Calu3 (cell line): ENCODE measurements around the gene CELF4. TPM values are rescaled to one million over a fixed set of nuclear protein-coding genes. Genes with fewer than 3 reads are reported as not detected.

Experiments
- BruUV-seq: library from RNA; stranded (reverse); fragments of 400-500 nt; replicated peaks from 2 replicates; lab custom pipeline; 2021; lab: Mats Ljungman, UMichigan
- CTCF ChIA-PET: fragments of 300-600 bp; sonication (Branson Sonifier 250); formaldehyde crosslinking; loops from one replicate; lab custom pipeline; 2022; ENCODE audit warnings: antibody characterized with exemption; lab: Charles Lee
- DNase-seq: peaks from one replicate; pipeline ENCODE4 v3.0.0; 2022
- H3K27ac Mint-ChIP-seq: one replicate; pipeline ENCODE4 v1.8.0; 2022; ENCODE audit warnings: mixed read lengths; ENCODE audit not compliant: unreplicated experiment
- H3K27me3 Mint-ChIP-seq: one replicate; pipeline ENCODE4 v1.8.0; 2022; ENCODE audit warnings: mixed read lengths; ENCODE audit not compliant: unreplicated experiment
- H3K36me3 Mint-ChIP-seq: one replicate; pipeline ENCODE4 v1.8.0; 2022; ENCODE audit warnings: mild to moderate bottlenecking, moderate library complexity, mixed read lengths; ENCODE audit not compliant: insufficient read depth, unreplicated experiment
- H3K4me1 Mint-ChIP-seq: one replicate; pipeline ENCODE4 v1.8.0; 2022; ENCODE audit warnings: mild to moderate bottlenecking, low read depth, mixed read lengths; ENCODE audit not compliant: unreplicated experiment
- H3K4me3 Mint-ChIP-seq: one replicate; pipeline ENCODE4 v1.8.0; 2022; ENCODE audit warnings: mild to moderate bottlenecking, low read depth, moderate library complexity, mixed read lengths; ENCODE audit not compliant: unreplicated experiment
- H3K9me3 Mint-ChIP-seq: one replicate; pipeline ENCODE4 v1.8.0; 2022; ENCODE audit warnings: low read depth, mixed read lengths; ENCODE audit not compliant: unreplicated experiment
- CTCF ChIP-seq: fragments of 200-600 bp; IDR thresholded peaks from one replicate; pipeline ENCODE4 v1.8.0; 2022; ENCODE audit warnings: antibody characterized with exemption; ENCODE audit not compliant: unreplicated experiment
- intact Hi-C: fragments of 100-400 bp; cut with micrococcal nuclease; formaldehyde crosslinking; loops from one replicate; pipeline ENCODE4 v1.10.0; 2022; ENCODE audit not compliant: unreplicated experiment
- total RNA-seq: library from RNA; stranded (reverse); gene quantifications from 2 replicates; pipeline ENCODE4 v1.2.3, GENCODE V29; 2022

The CELF4 gene
- total RNA-seq, 1 experiment from 2014 or later: 7.8 TPM

GRCh38 chr18:37289423-37289822 is 276.2 kb downstream of the CELF4 start:
- Mint-ChIP-seq H3K4me3 (no peak overlapping the region), H3K4me1 (no peaks in the 10 kb centered on the region), H3K27me3 (peaks cover 73% of the 10 kb centered on the region), H3K36me3 (no peaks in the 10 kb centered on the region), H3K27ac (no peak overlapping the region), H3K9me3 (no peaks in the 10 kb centered on the region)
- no TSS peak for BruUV-seq
- no peak for DNase-seq
- TF ChIP-seq CTCF: no peak
- CTCF ChIA-PET: interaction anchor here (0.7 kb wide), 1 partner anchor 745 kb away, joined by 3 read pairs; no protein-coding TSS in a partner anchor
- intact Hi-C loops: loop anchor here (10.0 kb wide), 1 partner anchor 45 kb away; no protein-coding TSS in a partner anchor

GRCh38 chr18:37287601-37288000 is 278.0 kb downstream of the CELF4 start:
- intact Hi-C loops: loop anchor here (10.0 kb wide), 1 partner anchor 47 kb away; no protein-coding TSS in a partner anchor
- Mint-ChIP-seq H3K4me3 (no peak overlapping the region), H3K36me3 (no peaks in the 10 kb centered on the region), H3K9me3 (no peaks in the 10 kb centered on the region), H3K27ac (no peak overlapping the region), H3K4me1 (no peaks in the 10 kb centered on the region), H3K27me3 (peaks cover 77% of the 10 kb centered on the region)
- DNase-seq: no peak
- CTCF ChIA-PET: interaction anchor here (1.2 kb wide), 1 partner anchor 30 kb away, joined by 3 read pairs; no protein-coding TSS in a partner anchor
- TF ChIP-seq CTCF: no peak
- no TSS peak for BruUV-seq

DNA sequence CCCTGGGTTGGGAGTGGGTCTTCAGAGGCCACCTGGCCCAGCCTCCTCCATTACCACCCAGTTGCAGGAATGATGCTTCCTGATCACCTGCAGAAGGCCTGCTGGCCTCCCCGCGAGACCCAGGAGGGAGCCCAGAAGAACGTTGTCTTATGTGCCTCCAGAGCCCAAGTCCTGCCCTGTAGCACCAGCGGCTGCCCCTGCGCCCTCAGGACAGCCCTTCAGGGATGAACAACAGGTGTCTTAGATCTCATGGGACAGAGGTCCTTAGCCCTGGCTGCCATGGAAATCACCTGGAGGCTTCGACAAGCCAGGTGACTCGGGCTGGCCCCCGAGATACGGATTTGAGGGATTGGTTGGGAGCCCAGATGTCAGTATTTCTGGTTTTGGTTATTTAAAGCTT is 278.8 kb downstream of the CELF4 start:
- no peaks in the 10 kb centered on the region for H3K36me3 Mint-ChIP-seq
- H3K9me3 Mint-ChIP-seq: no peaks in the 10 kb centered on the region
- no peaks in the 10 kb centered on the region for H3K4me1 Mint-ChIP-seq
- CTCF ChIA-PET: no interaction called here
- H3K27me3 Mint-ChIP-seq: peaks cover 85% of the 10 kb centered on the region
- no TSS peak for BruUV-seq
- TF ChIP-seq CTCF: no peak
- intact Hi-C loops: loop anchor here (10.0 kb wide), 1 partner anchor 48 kb away; no protein-coding TSS in a partner anchor
- H3K27ac Mint-ChIP-seq: no peak overlapping the region
- DNase-seq: no peak
- H3K4me3 Mint-ChIP-seq: no peak overlapping the region

GRCh38 chr18:37285825-37286224 is 279.8 kb downstream of the CELF4 start:
- no peaks in the 10 kb centered on the region for H3K4me1 Mint-ChIP-seq
- no peaks in the 10 kb centered on the region for H3K36me3 Mint-ChIP-seq
- no peak overlapping the region for H3K27ac Mint-ChIP-seq
- DNase-seq: no peak
- peaks cover 95% of the 10 kb centered on the region for H3K27me3 Mint-ChIP-seq
- BruUV-seq: no TSS peak
- intact Hi-C loops: loop anchor here (10.0 kb wide), 1 partner anchor 49 kb away; no protein-coding TSS in a partner anchor
- TF ChIP-seq CTCF: no peak
- CTCF ChIA-PET: no interaction called here
- no peaks in the 10 kb centered on the region for H3K9me3 Mint-ChIP-seq
- no peak overlapping the region for H3K4me3 Mint-ChIP-seq
